MM.1S (cell line): ENCODE results near the gene ECT2L.

Source experiments
- CTCF ChIP-seq: fragments of 300-600 bp; sonication (generic); IDR thresholded peaks from 2 replicates; pipeline ENCODE4 v1.5.1; 2016; ENCODE audit warnings: antibody characterized with exemption, low read length, mixed read lengths
- EZH2 ChIP-seq: fragments of 300-600 bp; sonication (generic); optimal IDR thresholded peaks from 2 replicates; pipeline ENCODE3; 2017; ENCODE audit warnings: low read depth, mild to moderate bottlenecking, antibody characterized with exemption, low read length, mixed read lengths

DNA sequence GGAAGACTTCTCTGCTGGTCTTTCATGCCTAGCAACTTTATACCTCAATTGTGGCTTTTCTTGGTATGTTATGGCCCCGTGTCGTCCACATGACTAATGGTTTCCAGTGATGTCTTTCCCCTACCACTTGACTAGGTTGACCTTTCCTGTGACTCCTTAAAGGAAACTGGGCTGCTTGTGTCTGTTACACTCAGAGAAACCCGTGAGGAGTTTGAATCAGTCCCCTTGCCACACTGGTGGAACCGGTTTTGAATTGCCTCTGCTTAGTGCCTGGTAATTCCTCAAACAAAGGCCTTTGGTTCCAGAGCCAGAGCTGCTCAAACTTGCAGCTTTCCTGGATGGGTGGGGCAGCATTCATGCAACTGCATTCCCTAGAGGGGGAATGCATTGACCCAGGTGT is 21.9 kb downstream of the ECT2L start:
- no peak for TF ChIP-seq EZH2
- TF ChIP-seq CTCF: no peak
